Measurements from ENCODE around the gene LRMDA.

The LRMDA gene

GRCh38 chr10:75685187-75685586, 253.8 kb downstream of the LRMDA start:
- no peaks in the 10 kb centered on the region for H3K36me3 ChIP-seq
- no peak overlapping the region for H3K4me3 ChIP-seq (ENCODE audit: low read depth, low read length)
- H3K9me3 ChIP-seq (ENCODE audit: severe bottlenecking) = peaks cover 7% of the 10 kb centered on the region
- no peaks in the 10 kb centered on the region for H3K27me3 ChIP-seq (ENCODE audit: insufficient read depth, low read depth, severe bottlenecking)
- no peak overlapping the region for H3K27ac ChIP-seq
- no peak for DNase-seq
- no peak for TF ChIP-seq CTCF (IDR thresholded peaks at IDR 0.05; ENCODE audit: low read depth, low read length)

- Histone ChIP-seq H3K27ac (no peak overlapping the region), H3K9me3 (ENCODE audit: severe bottlenecking) (peaks cover 7% of the 10 kb centered on the region), H3K4me3 (ENCODE audit: low read depth, low read length) (no peak overlapping the region), H3K27me3 (ENCODE audit: insufficient read depth, low read depth, severe bottlenecking) (no peaks in the 10 kb centered on the region), H3K36me3 (no peaks in the 10 kb centered on the region)
- no peak for DNase-seq
- TF ChIP-seq CTCF (IDR thresholded peaks at IDR 0.05; ENCODE audit: low read depth, low read length) = no peak
These were observed 257.3 kb downstream of the LRMDA start for GRCh38 chr10:75688506-75689300.

- Histone ChIP-seq H3K4me3 (ENCODE audit: low read depth, low read length) (no peak overlapping the region), H3K9me3 (ENCODE audit: severe bottlenecking) (peaks cover 5% of the 10 kb centered on the region), H3K27ac (no peak overlapping the region), H3K36me3 (no peaks in the 10 kb centered on the region), H3K27me3 (ENCODE audit: insufficient read depth, low read depth, severe bottlenecking) (no peaks in the 10 kb centered on the region)
- DNase-seq = no peak
- TF ChIP-seq CTCF (IDR thresholded peaks at IDR 0.05; ENCODE audit: low read depth, low read length) = no peak
These were observed 262.1 kb downstream of the LRMDA start for GRCh38 chr10:75693489-75693888.

DNA sequence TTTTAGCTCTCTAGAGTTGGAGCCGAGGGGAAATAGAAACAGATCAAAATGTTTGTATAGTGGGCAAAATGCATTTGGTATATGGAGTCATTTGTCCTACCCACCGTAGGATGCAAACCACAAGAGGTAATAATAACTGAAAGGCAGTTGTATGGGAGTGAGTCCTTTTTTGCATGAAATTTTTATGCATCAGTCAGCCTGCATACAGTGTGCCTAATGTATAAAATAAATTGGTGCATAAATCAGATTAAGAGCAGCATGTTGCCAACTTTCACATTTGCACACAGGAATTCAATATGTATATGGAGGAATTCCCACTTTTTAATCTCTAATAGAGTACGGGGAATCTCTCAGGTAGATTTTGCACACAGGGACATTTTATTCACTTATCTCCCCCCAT, 262.8 kb downstream of the LRMDA start:
- no peaks in the 10 kb centered on the region for H3K36me3 ChIP-seq
- H3K4me3 ChIP-seq (ENCODE audit: low read depth, low read length) = no peak overlapping the region
- DNase-seq = no peak
- H3K27ac ChIP-seq = no peak overlapping the region
- H3K9me3 ChIP-seq (ENCODE audit: severe bottlenecking) = peaks cover 5% of the 10 kb centered on the region
- H3K27me3 ChIP-seq (ENCODE audit: insufficient read depth, low read depth, severe bottlenecking) = no peaks in the 10 kb centered on the region
- no peak for TF ChIP-seq CTCF (IDR thresholded peaks at IDR 0.05; ENCODE audit: low read depth, low read length)

- H3K27ac ChIP-seq = no peak overlapping the region
- H3K36me3 ChIP-seq = no peaks in the 10 kb centered on the region
- no peak overlapping the region for H3K4me3 ChIP-seq (ENCODE audit: low read depth, low read length)
- no peak for TF ChIP-seq CTCF (IDR thresholded peaks at IDR 0.05; ENCODE audit: low read depth, low read length)
- no peak for DNase-seq
- H3K27me3 ChIP-seq (ENCODE audit: insufficient read depth, low read depth, severe bottlenecking) = no peaks in the 10 kb centered on the region
- H3K9me3 ChIP-seq (ENCODE audit: severe bottlenecking) = peaks cover 5% of the 10 kb centered on the region
These were observed 263.4 kb downstream of the LRMDA start for GRCh38 chr10:75694790-75695189.

- H3K27me3 ChIP-seq (ENCODE audit: insufficient read depth, low read depth, severe bottlenecking) = no peaks in the 10 kb centered on the region
- no peak overlapping the region for H3K4me3 ChIP-seq (ENCODE audit: low read depth, low read length)
- H3K36me3 ChIP-seq = no peaks in the 10 kb centered on the region
- H3K27ac ChIP-seq = no peak overlapping the region
- peaks cover 5% of the 10 kb centered on the region for H3K9me3 ChIP-seq (ENCODE audit: severe bottlenecking)
- DNase-seq = no peak
- no peak for TF ChIP-seq CTCF (IDR thresholded peaks at IDR 0.05; ENCODE audit: low read depth, low read length)
These were observed 264.6 kb downstream of the LRMDA start for GRCh38 chr10:75695994-75696393.

Measured in WERI-Rb-1 (cell line).